ENCODE data around the gene NEGR1.

The NEGR1 gene

DNA sequence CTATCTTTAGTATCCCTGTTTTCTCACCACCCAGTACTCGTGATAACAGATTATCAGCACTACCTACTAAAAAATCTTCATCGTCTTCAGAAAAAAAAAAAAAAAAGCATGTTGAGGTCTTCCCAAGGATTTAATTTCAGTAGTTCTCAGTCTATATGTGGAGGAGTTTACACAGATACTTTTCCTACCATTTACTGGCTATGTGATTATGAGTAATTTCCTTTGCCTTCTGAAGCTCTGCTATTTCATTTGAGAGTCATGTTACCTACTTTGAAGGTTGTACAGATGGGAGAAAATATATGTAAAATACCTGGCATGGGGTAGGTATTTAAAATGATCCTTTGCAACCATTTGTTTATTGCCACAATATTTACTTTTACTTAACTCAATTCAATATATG is 399.7 kb downstream of the NEGR1 start:
- H4K20me1 ChIP-seq (ENCODE audit: insufficient read depth) = no peaks in the 10 kb centered on the region
- no peaks in the 10 kb centered on the region for H3K36me3 ChIP-seq (ENCODE audit: insufficient read depth)
- no peak overlapping the region for H2AFZ ChIP-seq (ENCODE audit: low read depth)
- no peak overlapping the region for H3K4me3 ChIP-seq (IDR thresholded peaks at IDR 0.05; ENCODE audit: insufficient read depth, low read depth, low read length)
- TF ChIP-seq, protein P1, sequence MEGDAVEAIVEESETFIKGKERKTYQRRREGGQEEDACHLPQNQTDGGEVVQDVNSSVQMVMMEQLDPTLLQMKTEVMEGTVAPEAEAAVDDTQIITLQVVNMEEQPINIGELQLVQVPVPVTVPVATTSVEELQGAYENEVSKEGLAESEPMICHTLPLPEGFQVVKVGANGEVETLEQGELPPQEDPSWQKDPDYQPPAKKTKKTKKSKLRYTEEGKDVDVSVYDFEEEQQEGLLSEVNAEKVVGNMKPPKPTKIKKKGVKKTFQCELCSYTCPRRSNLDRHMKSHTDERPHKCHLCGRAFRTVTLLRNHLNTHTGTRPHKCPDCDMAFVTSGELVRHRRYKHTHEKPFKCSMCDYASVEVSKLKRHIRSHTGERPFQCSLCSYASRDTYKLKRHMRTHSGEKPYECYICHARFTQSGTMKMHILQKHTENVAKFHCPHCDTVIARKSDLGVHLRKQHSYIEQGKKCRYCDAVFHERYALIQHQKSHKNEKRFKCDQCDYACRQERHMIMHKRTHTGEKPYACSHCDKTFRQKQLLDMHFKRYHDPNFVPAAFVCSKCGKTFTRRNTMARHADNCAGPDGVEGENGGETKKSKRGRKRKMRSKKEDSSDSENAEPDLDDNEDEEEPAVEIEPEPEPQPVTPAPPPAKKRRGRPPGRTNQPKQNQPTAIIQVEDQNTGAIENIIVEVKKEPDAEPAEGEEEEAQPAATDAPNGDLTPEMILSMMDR (conservative IDR thresholded peaks at IDR 0.05; ENCODE audit: low read depth, low read length) = no peak
- no peak overlapping the region for H3K4me2 ChIP-seq
- H3K9ac ChIP-seq = no peak overlapping the region
- peaks cover 53% of the 10 kb centered on the region for H3K4me1 ChIP-seq (ENCODE audit: low read depth, poor library complexity, severe bottlenecking)
- H3K79me2 ChIP-seq (ENCODE audit: insufficient read depth, low read depth) = no peaks in the 10 kb centered on the region
- no peaks in the 10 kb centered on the region for H3K27me3 ChIP-seq (ENCODE audit: insufficient read depth, low read depth)
- H3K27ac ChIP-seq = no peak overlapping the region

- no peaks in the 10 kb centered on the region for H3K79me2 ChIP-seq (ENCODE audit: insufficient read depth, low read depth)
- no peak overlapping the region for H3K4me3 ChIP-seq (IDR thresholded peaks at IDR 0.05; ENCODE audit: insufficient read depth, low read depth, low read length)
- peak overlapping the region; percentile 55 for H3K4me2 ChIP-seq
- peak overlapping the region; percentile 41 for H3K27ac ChIP-seq
- no peaks in the 10 kb centered on the region for H3K27me3 ChIP-seq (ENCODE audit: insufficient read depth, low read depth)
- TF ChIP-seq, protein P1 (conservative IDR thresholded peaks at IDR 0.05; ENCODE audit: low read depth, low read length) = no peak
- no peaks in the 10 kb centered on the region for H4K20me1 ChIP-seq (ENCODE audit: insufficient read depth)
- peaks cover 57% of the 10 kb centered on the region for H3K4me1 ChIP-seq (ENCODE audit: low read depth, poor library complexity, severe bottlenecking)
- no peaks in the 10 kb centered on the region for H3K36me3 ChIP-seq (ENCODE audit: insufficient read depth)
- H2AFZ ChIP-seq (ENCODE audit: low read depth) = no peak overlapping the region
- no peak overlapping the region for H3K9ac ChIP-seq
Observed at GRCh38 chr1:71882226-71882625, 400.1 kb downstream of the NEGR1 start.

- no peaks in the 10 kb centered on the region for H4K20me1 ChIP-seq (ENCODE audit: insufficient read depth)
- H3K4me3 ChIP-seq (IDR thresholded peaks at IDR 0.05; ENCODE audit: insufficient read depth, low read depth, low read length) = no peak overlapping the region
- H3K9ac ChIP-seq = no peak overlapping the region
- H3K27me3 ChIP-seq (ENCODE audit: insufficient read depth, low read depth) = no peaks in the 10 kb centered on the region
- H2AFZ ChIP-seq (ENCODE audit: low read depth) = peak overlapping the region; percentile 36; the same call in 1 of the 2 replicates
- H3K36me3 ChIP-seq (ENCODE audit: insufficient read depth) = no peaks in the 10 kb centered on the region
- H3K4me2 ChIP-seq = peak overlapping the region; percentile 55
- H3K79me2 ChIP-seq (ENCODE audit: insufficient read depth, low read depth) = no peaks in the 10 kb centered on the region
- H3K4me1 ChIP-seq (ENCODE audit: low read depth, poor library complexity, severe bottlenecking) = peaks cover 59% of the 10 kb centered on the region
- TF ChIP-seq, protein P1 (conservative IDR thresholded peaks at IDR 0.05; ENCODE audit: low read depth, low read length) = no peak
- peak overlapping the region; percentile 41 for H3K27ac ChIP-seq
Observed at GRCh38 chr1:71881611-71882010, 400.7 kb downstream of the NEGR1 start.

GRCh38 chr1:71869326-71869725 is 413.0 kb downstream of the NEGR1 start:
- Histone ChIP-seq H3K9ac (no peak overlapping the region), H3K36me3 (ENCODE audit: insufficient read depth) (no peaks in the 10 kb centered on the region), H2AFZ (ENCODE audit: low read depth) (no peak overlapping the region), H3K79me2 (ENCODE audit: insufficient read depth, low read depth) (no peaks in the 10 kb centered on the region), H3K27ac (no peak overlapping the region), H3K4me1 (ENCODE audit: low read depth, poor library complexity, severe bottlenecking) (no peaks in the 10 kb centered on the region), H3K4me3 (IDR thresholded peaks at IDR 0.05; ENCODE audit: insufficient read depth, low read depth, low read length) (no peak overlapping the region), H3K27me3 (ENCODE audit: insufficient read depth, low read depth) (no peaks in the 10 kb centered on the region), H3K4me2 (no peak overlapping the region), H4K20me1 (ENCODE audit: insufficient read depth) (no peaks in the 10 kb centered on the region)
- TF ChIP-seq, protein P1 (conservative IDR thresholded peaks at IDR 0.05; ENCODE audit: low read depth, low read length) = no peak

Measured in KMS-11 (cell line).